ENCODE measurements around the gene CAB39L. TPM values are rescaled to one million over a fixed set of nuclear protein-coding genes. Genes with fewer than 3 reads are reported as not detected.

Gene CAB39L
- total and polyA plus RNA-seq, 2 of the 13 experiments (the other 11 are each of a cell fraction or from before 2014, with no cell fraction given): 3.1 to 6.1 TPM

- TF ChIP-seq HOXA3 (CRISPR knock-in tag; IDR thresholded peaks at IDR 0.05) (no peak), FOXC1 (CRISPR knock-in tag; IDR thresholded peaks at IDR 0.05; ENCODE audit: borderline replicate concordance) (0 out of 2 replicates have a peak, but pooled peaks have one; percentile 29), CHD4 (IDR thresholded peaks at IDR 0.05; ENCODE audit: borderline replicate concordance, low read length) (peak; percentile 12; the same call in 1 of the 2 replicates), ZNF512B (CRISPR knock-in tag; IDR thresholded peaks at IDR 0.05; ENCODE audit: borderline replicate concordance) (0 out of 2 replicates have a peak, but pooled peaks have one; percentile 3), AHDC1 (CRISPR knock-in tag; IDR thresholded peaks at IDR 0.05; ENCODE audit: borderline replicate concordance) (peak; percentile 60), ELF1 (CRISPR knock-in tag; IDR thresholded peaks at IDR 0.05) (no peak), MATR3 (CRISPR knock-in tag; IDR thresholded peaks at IDR 0.05) (no peak), CBFB (CRISPR knock-in tag; IDR thresholded peaks at IDR 0.05) (0 out of 2 replicates have a peak, but pooled peaks have one; percentile 7), ZNF724P (CRISPR knock-in tag; IDR thresholded peaks at IDR 0.05; ENCODE audit: borderline replicate concordance) (no peak), KDM2A (CRISPR knock-in tag; IDR thresholded peaks at IDR 0.05; ENCODE audit: borderline replicate concordance, low read depth) (0 out of 2 replicates have a peak, but pooled peaks have one; percentile 10), PHF8 (CRISPR knock-in tag; IDR thresholded peaks at IDR 0.05) (peak; percentile 2; the same call in 1 of the 2 replicates), ZNF639 (CRISPR knock-in tag; conservative IDR thresholded peaks at IDR 0.05) (no peak), SALL1 (CRISPR knock-in tag; IDR thresholded peaks at IDR 0.05) (0 out of 2 replicates have a peak, but pooled peaks have one; percentile 1), MXD4 (CRISPR knock-in tag; IDR thresholded peaks at IDR 0.05) (0 out of 2 replicates have a peak, but pooled peaks have one; percentile 5), MED1 (CRISPR knock-in tag; IDR thresholded peaks at IDR 0.05) (0 out of 2 replicates have a peak, but pooled peaks have one; percentile 10), PLSCR1 (CRISPR knock-in tag; IDR thresholded peaks at IDR 0.05; ENCODE audit: borderline replicate concordance) (no peak), ZNF564 (CRISPR knock-in tag; IDR thresholded peaks at IDR 0.05) (0 out of 2 replicates have a peak, but pooled peaks have one; percentile 6), TGIF2 (CRISPR knock-in tag; IDR thresholded peaks at IDR 0.05) (0 out of 2 replicates have a peak, but pooled peaks have one; percentile 5)
These were observed 896 bp upstream of the CAB39L start (continued) for GRCh38 chr13:49444524-49445395.

Measured in HepG2 (cell line).